TTC549 (cell line): ENCODE results near the gene NAP1L3.

Experiments
- FAIRE-seq: peaks from 2 replicates; lab custom pipeline; 2012; peaks lifted over from hg19 to GRCh38; lab: Jason Lieb, UNC

NAP1L3 gene, protein sequence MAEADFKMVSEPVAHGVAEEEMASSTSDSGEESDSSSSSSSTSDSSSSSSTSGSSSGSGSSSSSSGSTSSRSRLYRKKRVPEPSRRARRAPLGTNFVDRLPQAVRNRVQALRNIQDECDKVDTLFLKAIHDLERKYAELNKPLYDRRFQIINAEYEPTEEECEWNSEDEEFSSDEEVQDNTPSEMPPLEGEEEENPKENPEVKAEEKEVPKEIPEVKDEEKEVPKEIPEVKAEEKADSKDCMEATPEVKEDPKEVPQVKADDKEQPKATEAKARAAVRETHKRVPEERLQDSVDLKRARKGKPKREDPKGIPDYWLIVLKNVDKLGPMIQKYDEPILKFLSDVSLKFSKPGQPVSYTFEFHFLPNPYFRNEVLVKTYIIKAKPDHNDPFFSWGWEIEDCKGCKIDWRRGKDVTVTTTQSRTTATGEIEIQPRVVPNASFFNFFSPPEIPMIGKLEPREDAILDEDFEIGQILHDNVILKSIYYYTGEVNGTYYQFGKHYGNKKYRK

DNA sequence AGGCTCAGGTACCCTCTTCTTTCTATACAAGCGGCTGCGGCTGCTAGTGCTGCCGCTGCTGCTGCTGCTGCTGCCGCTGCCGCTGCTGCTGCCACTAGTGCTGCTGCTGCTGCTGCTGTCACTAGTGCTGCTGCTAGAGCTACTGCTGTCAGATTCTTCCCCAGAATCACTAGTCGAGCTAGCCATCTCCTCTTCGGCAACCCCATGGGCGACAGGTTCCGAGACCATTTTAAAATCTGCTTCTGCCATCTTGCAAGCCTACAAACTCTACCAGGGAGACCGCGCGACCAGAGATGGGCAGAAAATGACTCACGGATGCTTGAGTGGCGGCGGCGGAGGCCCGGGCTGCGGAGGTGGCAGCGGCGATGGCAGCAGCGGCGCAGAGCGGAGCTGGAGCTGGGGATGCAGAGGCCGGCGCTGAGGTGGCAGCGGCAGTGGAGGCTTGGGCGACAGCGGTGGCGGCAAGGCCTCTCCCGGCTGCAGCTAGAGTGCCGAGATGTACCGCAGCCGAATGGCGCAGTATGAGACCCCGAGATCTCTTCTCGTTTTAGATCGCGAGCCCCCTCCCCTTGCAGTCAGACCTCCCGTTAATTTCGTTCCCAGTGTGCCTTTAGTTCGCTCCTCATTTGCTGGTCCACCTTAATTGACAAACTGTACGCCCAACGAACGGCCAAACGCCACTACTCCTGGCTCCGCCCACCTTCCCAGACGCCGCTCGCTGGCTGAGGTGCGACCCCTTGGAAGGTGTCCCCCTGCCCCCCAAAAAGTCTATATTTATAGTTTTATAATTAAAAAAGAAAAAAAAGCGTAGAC, at the start of gene NAP1L3:
NAP1L3 (minus strand) TSS at position 523 of the 813 bp plus-strand sequence; CDS start at position 249, 274 bp downstream.
- no peak for FAIRE-seq

DNA sequence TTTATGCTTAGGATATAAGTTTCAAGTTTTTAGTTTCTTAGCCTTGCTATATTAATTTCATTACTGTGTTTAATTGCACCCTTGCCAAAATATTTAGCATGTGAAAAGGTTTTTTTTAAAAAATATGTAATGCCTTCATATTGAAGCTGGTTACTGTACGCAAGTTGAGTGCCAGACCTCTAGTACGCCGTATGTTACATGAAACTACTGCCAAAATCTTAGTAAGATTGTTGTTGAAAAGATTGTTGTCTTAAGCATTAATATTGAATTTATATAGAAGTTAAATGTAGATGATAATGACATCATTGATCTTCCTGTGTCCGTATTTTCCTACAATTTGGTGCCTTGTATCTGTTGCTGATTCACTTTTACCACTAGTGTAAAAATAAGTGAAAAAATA, 37.7 kb upstream of the NAP1L3 start:
- FAIRE-seq, result no peak

DNA sequence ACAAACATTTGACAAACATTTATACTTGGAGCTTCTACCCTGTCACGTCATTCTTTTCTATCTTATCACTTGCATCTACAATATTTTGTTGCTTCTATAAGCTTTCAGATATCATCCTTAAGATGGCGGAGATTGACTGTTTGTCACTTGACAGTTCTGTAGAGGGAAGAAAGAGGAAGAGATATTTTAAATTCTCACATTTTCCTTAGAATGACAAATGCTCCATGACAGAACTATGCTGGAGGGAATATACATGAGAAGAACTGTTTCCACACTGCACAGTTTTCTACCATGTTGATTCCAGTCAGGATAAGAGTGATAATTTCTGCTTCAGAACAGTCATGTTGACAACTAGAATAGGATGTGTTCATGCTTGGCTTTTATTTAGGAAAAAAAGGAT, 30.3 kb upstream of the NAP1L3 start:
- no peak for FAIRE-seq

DNA sequence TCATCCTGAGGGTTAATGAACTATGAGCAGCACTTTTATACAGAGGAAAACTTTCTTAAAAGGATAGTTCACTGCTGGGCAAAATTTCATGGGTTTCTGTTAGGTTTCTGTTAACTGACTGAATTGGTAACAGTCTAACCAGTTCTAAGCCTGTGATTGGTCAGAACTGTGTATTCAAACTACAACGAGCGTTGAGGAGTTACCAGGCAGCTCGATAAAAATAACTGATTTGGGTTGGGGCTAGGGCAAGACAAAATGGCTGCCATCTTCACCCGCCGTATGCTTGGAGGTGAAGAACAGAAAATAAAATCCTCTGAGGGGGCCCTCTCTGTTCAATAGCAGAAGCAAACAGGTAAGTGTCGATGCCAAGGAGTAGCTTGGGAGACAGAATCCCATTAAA, 22.6 kb upstream of the NAP1L3 start:
- no peak for FAIRE-seq

DNA sequence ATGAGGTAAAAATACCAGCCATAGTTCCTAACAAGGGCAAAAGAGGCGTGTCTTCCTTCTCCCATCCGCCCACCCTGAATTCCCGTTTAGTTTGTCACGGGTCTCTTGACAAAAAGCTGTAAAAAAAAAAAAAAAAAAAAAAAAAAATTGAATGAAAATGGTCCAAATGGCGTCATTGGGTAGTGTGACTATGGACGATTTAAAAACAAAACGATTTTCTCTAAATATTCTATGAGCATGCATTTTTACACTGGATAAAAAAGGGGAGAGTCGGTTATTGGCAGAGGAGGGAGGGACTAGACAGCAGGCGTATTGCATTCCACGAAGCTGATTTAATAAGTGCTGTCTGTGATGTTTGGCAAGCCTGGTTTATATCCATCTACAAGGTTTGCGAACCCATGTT, 492 bp upstream of the NAP1L3 start, which contains the start of gene FAM133A:
FAM133A (plus strand) TSS at position 338 of the 403 bp plus-strand sequence. CDS start 35,214 bp downstream, outside the sequence.
- FAIRE-seq, result no peak

DNA sequence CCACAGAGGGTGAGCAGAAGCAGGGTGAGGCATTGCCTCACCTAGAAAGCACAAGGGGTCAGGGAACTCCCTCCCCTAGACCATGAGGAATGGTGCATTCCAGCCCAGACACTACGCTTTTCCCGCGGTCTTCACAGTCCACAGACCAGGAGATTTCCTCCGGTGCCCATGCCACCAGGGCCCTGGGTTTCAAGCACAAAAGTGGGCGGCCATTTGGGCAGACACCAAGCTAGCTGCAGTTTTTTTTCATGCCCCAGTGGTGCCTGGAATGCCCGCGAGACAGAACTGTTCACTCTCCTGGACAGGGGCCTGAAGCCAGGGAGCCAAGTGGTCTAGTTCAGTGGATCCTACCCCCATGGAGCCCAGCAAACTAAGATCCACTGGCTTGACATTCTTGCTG, 12.8 kb downstream of the NAP1L3 start:
- no peak for FAIRE-seq

DNA sequence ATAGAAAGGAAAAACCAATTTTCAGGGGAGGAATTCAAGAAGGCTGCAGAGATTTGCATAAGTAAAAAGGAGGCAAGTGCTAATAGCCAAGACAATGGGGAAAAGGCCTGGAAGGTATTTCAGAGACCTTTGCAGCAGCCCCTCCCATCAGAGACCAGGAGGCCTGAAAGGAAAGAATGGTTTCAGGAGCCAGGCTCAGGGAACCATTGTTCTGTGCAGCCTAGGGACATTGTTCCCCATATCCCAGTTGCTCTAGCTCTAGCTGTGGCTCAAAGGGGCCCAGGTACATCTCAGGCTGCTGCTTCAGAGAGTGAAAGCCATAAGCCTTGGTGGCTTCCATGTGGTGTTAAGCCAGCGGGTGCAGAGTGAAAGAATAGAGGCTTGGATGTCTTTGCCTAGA, 24.0 kb downstream of the NAP1L3 start:
- FAIRE-seq, result no peak

DNA sequence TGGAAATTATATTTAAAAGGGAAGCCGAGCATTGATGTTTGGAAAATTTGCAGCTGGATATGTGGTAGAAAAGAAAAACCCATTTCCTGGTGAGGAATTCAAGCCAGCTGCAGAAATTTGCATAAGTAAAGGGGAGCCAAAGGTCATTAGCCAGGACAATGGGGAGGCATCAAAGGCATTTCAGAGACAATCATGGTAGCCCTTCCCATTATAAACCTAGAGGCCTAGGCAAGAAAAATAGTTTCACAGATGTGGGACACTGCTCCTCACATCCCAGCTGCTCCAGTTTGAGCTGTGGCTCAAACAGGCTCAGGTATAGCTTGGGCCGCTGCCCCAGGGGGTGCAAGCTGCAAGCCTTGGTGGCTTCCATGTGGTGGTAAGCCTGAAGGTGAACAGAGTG, 35.8 kb downstream of the NAP1L3 start:
- no peak for FAIRE-seq
